Left ventricle myocardium inferior (tissue), 1 donor: ENCODE measurements around the gene TSTD2. TPM values are rescaled to one million over a fixed set of nuclear protein-coding genes. Genes with fewer than 3 reads are reported as not detected.

ENCODE experiments used
- DNase-seq: peaks from one replicate; pipeline ENCODE4 v3.0.0-alpha.2; 2020
- H3K27ac ChIP-seq: fragments of 200-600 bp; replicated peaks from 2 replicates; pipeline ENCODE4 v1.8.0; 2021
- H3K27me3 ChIP-seq: fragments of 200-600 bp; 2 replicates; pipeline ENCODE4 v1.8.0; 2021; ENCODE audit warnings: low read depth
- H3K36me3 ChIP-seq: fragments of 200-600 bp; 2 replicates; pipeline ENCODE4 v1.8.0; 2021
- H3K4me1 ChIP-seq: fragments of 200-600 bp; 2 replicates; pipeline ENCODE4 v1.8.0; 2021
- H3K4me3 ChIP-seq: fragments of 200-600 bp; 2 replicates; pipeline ENCODE4 v1.8.0; 2021; ENCODE audit warnings: mild to moderate bottlenecking, moderate library complexity
- H3K9me3 ChIP-seq: fragments of 200-600 bp; replicated peaks from 2 replicates; pipeline ENCODE4 v1.8.0; 2021
- intact Hi-C: fragments of 100-400 bp; cut with micrococcal nuclease; formaldehyde crosslinking; loops from one replicate; pipeline ENCODE4 v1.11.0; 2022
- total RNA-seq: library from RNA; stranded (reverse); fragmentation: NEBNext Ultra II Directional; extraction: Animal tissue kit (Norgen Biotek cat#: 25700); gene quantifications from one replicate; pipeline ENCODE4 v1.2.1, GENCODE V29; 2021
- TF ChIP-seq, protein P1 (sequence below): fragments of 200-600 bp; IDR thresholded peaks from 2 replicates; pipeline ENCODE4 v1.8.0; 2021; ENCODE audit warnings: antibody characterized with exemption, mild to moderate bottlenecking, borderline replicate concordance
- donor health status: DM: no; HTN: yes; CAD: no; lungs with severe emphysema.

The TSTD2 gene
- total RNA-seq, 1 donor from 2014 or later: 24.5 TPM

GRCh38 chr9:97632248-97632984 lies 752 bp downstream of the TSTD2 start:
- H3K9me3 ChIP-seq: no peaks in the 10 kb centered on the region
- peaks cover 82% of the 10 kb centered on the region for H3K4me1 ChIP-seq
- intact Hi-C loops: no loop called here

GRCh38 chr9:97630591-97630990 lies 2.6 kb downstream of the TSTD2 start:
- DNase-seq: no peak
- Histone ChIP-seq H3K9me3 (no peaks in the 10 kb centered on the region), H3K36me3 (peaks cover 2% of the 10 kb centered on the region), H3K4me1 (peaks cover 82% of the 10 kb centered on the region), H3K27ac (no peak overlapping the region), H3K27me3 (no peaks in the 10 kb centered on the region), H3K4me3 (no peak overlapping the region)
- TF ChIP-seq, protein P1, sequence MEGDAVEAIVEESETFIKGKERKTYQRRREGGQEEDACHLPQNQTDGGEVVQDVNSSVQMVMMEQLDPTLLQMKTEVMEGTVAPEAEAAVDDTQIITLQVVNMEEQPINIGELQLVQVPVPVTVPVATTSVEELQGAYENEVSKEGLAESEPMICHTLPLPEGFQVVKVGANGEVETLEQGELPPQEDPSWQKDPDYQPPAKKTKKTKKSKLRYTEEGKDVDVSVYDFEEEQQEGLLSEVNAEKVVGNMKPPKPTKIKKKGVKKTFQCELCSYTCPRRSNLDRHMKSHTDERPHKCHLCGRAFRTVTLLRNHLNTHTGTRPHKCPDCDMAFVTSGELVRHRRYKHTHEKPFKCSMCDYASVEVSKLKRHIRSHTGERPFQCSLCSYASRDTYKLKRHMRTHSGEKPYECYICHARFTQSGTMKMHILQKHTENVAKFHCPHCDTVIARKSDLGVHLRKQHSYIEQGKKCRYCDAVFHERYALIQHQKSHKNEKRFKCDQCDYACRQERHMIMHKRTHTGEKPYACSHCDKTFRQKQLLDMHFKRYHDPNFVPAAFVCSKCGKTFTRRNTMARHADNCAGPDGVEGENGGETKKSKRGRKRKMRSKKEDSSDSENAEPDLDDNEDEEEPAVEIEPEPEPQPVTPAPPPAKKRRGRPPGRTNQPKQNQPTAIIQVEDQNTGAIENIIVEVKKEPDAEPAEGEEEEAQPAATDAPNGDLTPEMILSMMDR: no peak
- intact Hi-C loops: no loop called here

More at GRCh38 chr9:97632248-97632984, 752 bp downstream of the TSTD2 start:
- Histone ChIP-seq H3K27ac (peak overlapping the region; percentile 95), H3K4me3 (peak overlapping the region; percentile 89), H3K36me3 (no peaks in the 10 kb centered on the region), H3K27me3 (no peaks in the 10 kb centered on the region)
- peak; percentile 39 for DNase-seq
- TF ChIP-seq, protein P1: no peak

GRCh38 chr9:97629156-97629555 lies 4.0 kb downstream of the TSTD2 start:
- Histone ChIP-seq H3K27me3 (no peaks in the 10 kb centered on the region), H3K4me3 (no peak overlapping the region), H3K36me3 (peaks cover 14% of the 10 kb centered on the region), H3K4me1 (peaks cover 71% of the 10 kb centered on the region), H3K9me3 (no peaks in the 10 kb centered on the region), H3K27ac (peak overlapping the region; percentile 76)
- intact Hi-C loops: no loop called here
- no peak for DNase-seq
- TF ChIP-seq, protein P1: no peak

- peaks cover 19% of the 10 kb centered on the region for H3K36me3 ChIP-seq
- DNase-seq: no peak
- no peaks in the 10 kb centered on the region for H3K9me3 ChIP-seq
- H3K27ac ChIP-seq: peak overlapping the region; percentile 76
- intact Hi-C loops: no loop called here
- no peak overlapping the region for H3K4me3 ChIP-seq
- no peaks in the 10 kb centered on the region for H3K27me3 ChIP-seq
- peaks cover 71% of the 10 kb centered on the region for H3K4me1 ChIP-seq
- TF ChIP-seq, protein P1: no peak
Measured at GRCh38 chr9:97628668-97629067, 4.5 kb downstream of the TSTD2 start.

- Histone ChIP-seq H3K36me3 (peaks cover 29% of the 10 kb centered on the region), H3K4me3 (no peak overlapping the region), H3K9me3 (no peaks in the 10 kb centered on the region), H3K27ac (peak overlapping the region; percentile 76), H3K27me3 (no peaks in the 10 kb centered on the region), H3K4me1 (peaks cover 80% of the 10 kb centered on the region)
- intact Hi-C loops: no loop called here
- DNase-seq: no peak
- TF ChIP-seq, protein P1: no peak
Measured at GRCh38 chr9:97627624-97628023, 5.5 kb downstream of the TSTD2 start.
